DOHH2 (cell line): ENCODE measurements around the gene KATNBL1.

Experiments used
- H3F3A ChIP-seq: fragments of 200-600 bp; sonication (generic), shearing (Covaris generic); 2 replicates; pipeline ENCODE4 v1.6.0; 2016; ENCODE audit warnings: antibody characterized with exemption, mild to moderate bottlenecking; ENCODE audit not compliant: control insufficient read depth, insufficient read depth
- H3K27ac ChIP-seq: fragments of 200-600 bp; sonication (generic); 2 replicates; pipeline ENCODE4 v1.5.1; 2014; ENCODE audit warnings: low read depth, mild to moderate bottlenecking, low read length, moderate library complexity
- H3K27me3 ChIP-seq: fragments of 200-600 bp; sonication (generic); 2 replicates; pipeline ENCODE4 v1.6.1; 2014; ENCODE audit warnings: mild to moderate bottlenecking, low read length, mixed read lengths; ENCODE audit not compliant: control insufficient read depth
- H3K36me3 ChIP-seq: fragments of 200-600 bp; sonication (generic); 2 replicates; pipeline ENCODE4 v1.6.1; 2014; ENCODE audit warnings: mild to moderate bottlenecking, low read length, moderate library complexity, mixed read lengths; ENCODE audit not compliant: control insufficient read depth
- H3K4me1 ChIP-seq: fragments of 200-600 bp; sonication (generic); 2 replicates; pipeline ENCODE4 v1.6.1; 2014; ENCODE audit warnings: mild to moderate bottlenecking, low read length, mixed read lengths; ENCODE audit not compliant: control insufficient read depth
- H3K4me2 ChIP-seq: fragments of 200-600 bp; sonication (generic); 2 replicates; pipeline ENCODE4 v1.6.0; 2014; ENCODE audit warnings: mild to moderate bottlenecking, low read length, moderate library complexity
- H3K4me3 ChIP-seq: fragments of 200-600 bp; sonication (generic); 2 replicates; pipeline ENCODE4 v1.5.1; 2014; ENCODE audit warnings: mild to moderate bottlenecking, low read length, mixed read lengths
- H3K79me2 ChIP-seq: fragments of 200-600 bp; sonication (generic); 2 replicates; pipeline ENCODE4 v1.6.1; 2014; ENCODE audit warnings: mild to moderate bottlenecking, low read length, mixed read lengths; ENCODE audit not compliant: control insufficient read depth
- H3K9me2 ChIP-seq: fragments of 200-600 bp; sonication (generic); replicated peaks from 2 replicates; pipeline ENCODE4 v1.6.1; 2014; ENCODE audit warnings: mild to moderate bottlenecking, low read length, mixed read lengths; ENCODE audit not compliant: control insufficient read depth
- H3K9me3 ChIP-seq: fragments of 200-600 bp; sonication (generic); 2 replicates; pipeline ENCODE4 v1.6.1; 2014; ENCODE audit warnings: antibody characterized with exemption, low read length, mixed read lengths; ENCODE audit not compliant: control insufficient read depth, insufficient read depth
- H4K20me1 ChIP-seq: fragments of 200-600 bp; sonication (generic); 2 replicates; pipeline ENCODE4 v1.6.0; 2014; ENCODE audit warnings: low read depth, mild to moderate bottlenecking, antibody characterized with exemption, low read length, moderate library complexity; ENCODE audit not compliant: control insufficient read depth, insufficient read depth
- EZH2phosphoT487 ChIP-seq: fragments of 200-600 bp; sonication (generic); IDR thresholded peaks from 2 replicates; pipeline ENCODE4 v1.6.1; 2017; ENCODE audit warnings: borderline replicate concordance, mild to moderate bottlenecking, antibody characterized with exemption, low read length, moderate library complexity, mixed read lengths
- TF ChIP-seq, protein P1 (sequence below): fragments of 200-600 bp; sonication (generic); IDR thresholded peaks from one replicate; pipeline ENCODE4 v1.5.1; 2014; ENCODE audit warnings: antibody characterized with exemption, mild to moderate bottlenecking, low read depth, low read length; ENCODE audit not compliant: poor library complexity, severe bottlenecking

KATNBL1 gene

DNA sequence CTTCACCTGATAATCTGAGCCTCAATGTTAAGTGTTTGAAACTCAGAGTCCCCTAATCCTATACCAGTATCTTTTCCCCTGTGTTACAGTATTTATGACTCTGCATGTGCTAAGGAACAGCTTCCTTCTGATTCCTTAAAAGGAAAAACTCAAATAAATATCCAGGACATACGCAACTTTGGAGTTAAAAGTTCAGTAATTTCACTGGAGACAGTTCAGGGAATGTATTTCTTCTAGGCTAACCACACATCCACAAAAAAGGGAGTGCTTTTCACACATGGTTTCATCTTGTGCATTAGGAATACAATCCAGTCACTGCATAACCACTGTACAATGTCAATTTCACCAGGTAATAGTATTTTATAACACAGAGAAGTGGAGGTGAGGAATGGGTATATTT is 77.0 kb downstream of the KATNBL1 start:
- Histone ChIP-seq H3K27me3 (no peaks in the 10 kb centered on the region), H3K4me3 (no peak overlapping the region)

DNA sequence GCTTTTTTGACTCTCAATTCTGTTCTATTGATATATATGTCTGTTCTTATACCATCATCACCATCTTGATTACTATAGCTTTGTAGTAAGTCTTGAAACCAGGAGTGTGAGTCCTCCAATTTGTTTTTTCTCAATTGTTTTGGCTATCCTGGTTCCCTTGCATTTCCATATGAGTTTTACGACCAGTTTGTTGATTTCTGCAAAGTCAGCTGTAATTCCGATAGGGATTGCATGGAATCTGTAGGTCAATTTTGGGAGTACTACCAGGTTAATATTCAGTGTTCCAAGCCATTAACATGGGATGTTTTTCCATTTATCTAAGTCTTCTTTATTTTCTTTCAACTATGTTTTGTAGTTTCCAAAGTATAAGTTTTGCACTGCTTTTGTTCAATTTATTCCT is 81.0 kb downstream of the KATNBL1 start:
- no peak overlapping the region for H3K4me2 ChIP-seq
- H4K20me1 ChIP-seq: no peaks in the 10 kb centered on the region
- TF ChIP-seq, protein P1, sequence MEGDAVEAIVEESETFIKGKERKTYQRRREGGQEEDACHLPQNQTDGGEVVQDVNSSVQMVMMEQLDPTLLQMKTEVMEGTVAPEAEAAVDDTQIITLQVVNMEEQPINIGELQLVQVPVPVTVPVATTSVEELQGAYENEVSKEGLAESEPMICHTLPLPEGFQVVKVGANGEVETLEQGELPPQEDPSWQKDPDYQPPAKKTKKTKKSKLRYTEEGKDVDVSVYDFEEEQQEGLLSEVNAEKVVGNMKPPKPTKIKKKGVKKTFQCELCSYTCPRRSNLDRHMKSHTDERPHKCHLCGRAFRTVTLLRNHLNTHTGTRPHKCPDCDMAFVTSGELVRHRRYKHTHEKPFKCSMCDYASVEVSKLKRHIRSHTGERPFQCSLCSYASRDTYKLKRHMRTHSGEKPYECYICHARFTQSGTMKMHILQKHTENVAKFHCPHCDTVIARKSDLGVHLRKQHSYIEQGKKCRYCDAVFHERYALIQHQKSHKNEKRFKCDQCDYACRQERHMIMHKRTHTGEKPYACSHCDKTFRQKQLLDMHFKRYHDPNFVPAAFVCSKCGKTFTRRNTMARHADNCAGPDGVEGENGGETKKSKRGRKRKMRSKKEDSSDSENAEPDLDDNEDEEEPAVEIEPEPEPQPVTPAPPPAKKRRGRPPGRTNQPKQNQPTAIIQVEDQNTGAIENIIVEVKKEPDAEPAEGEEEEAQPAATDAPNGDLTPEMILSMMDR: no peak
- no peak for TF ChIP-seq EZH2phosphoT487
- no peak overlapping the region for H3K27ac ChIP-seq
- no peaks in the 10 kb centered on the region for H3K4me1 ChIP-seq
- no peaks in the 10 kb centered on the region for H3K9me2 ChIP-seq
- no peaks in the 10 kb centered on the region for H3F3A ChIP-seq
- no peaks in the 10 kb centered on the region for H3K36me3 ChIP-seq
- H3K79me2 ChIP-seq: no peaks in the 10 kb centered on the region
- H3K9me3 ChIP-seq: no peaks in the 10 kb centered on the region
- H3K4me3 ChIP-seq: no peak overlapping the region
- peaks cover 6% of the 10 kb centered on the region; the same call in 1 of the 2 replicates for H3K27me3 ChIP-seq

More for the DNA sequence above, 77.0 kb downstream of the KATNBL1 start:
- no peaks in the 10 kb centered on the region for H3K4me1 ChIP-seq
- H3K79me2 ChIP-seq: no peaks in the 10 kb centered on the region
- no peaks in the 10 kb centered on the region for H3K36me3 ChIP-seq
- H3K4me2 ChIP-seq: no peak overlapping the region
- H3K27ac ChIP-seq: no peak overlapping the region
- TF ChIP-seq, protein P1: no peak
- no peak for TF ChIP-seq EZH2phosphoT487
- H3F3A ChIP-seq: no peaks in the 10 kb centered on the region
- H3K9me3 ChIP-seq: no peaks in the 10 kb centered on the region
- no peaks in the 10 kb centered on the region for H4K20me1 ChIP-seq
- H3K9me2 ChIP-seq: no peaks in the 10 kb centered on the region

DNA sequence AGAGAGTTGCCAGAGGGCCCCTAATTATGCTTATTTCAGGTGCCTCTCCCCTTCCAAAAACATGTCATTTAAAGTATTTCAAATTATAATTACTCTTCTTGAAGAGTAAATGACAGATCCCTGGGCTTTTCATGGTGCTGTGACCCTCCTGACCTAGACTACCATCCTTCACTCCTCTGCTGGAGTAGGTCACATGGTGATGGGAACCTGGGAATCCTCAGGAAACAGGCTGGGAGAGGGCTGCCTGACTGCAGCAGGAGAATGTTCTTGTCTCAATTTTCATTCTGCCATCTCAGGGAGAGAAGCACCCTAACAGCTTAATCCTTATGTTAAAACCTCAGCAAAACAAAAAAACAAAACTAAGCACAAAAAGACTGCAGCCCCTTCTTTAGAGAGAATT is 83.4 kb downstream of the KATNBL1 start:
- H3K4me2 ChIP-seq: no peak overlapping the region
- no peaks in the 10 kb centered on the region for H3K9me3 ChIP-seq
- no peak overlapping the region for H3K4me3 ChIP-seq
- TF ChIP-seq, protein P1: no peak
- TF ChIP-seq EZH2phosphoT487: no peak
- no peaks in the 10 kb centered on the region for H3K4me1 ChIP-seq
- H3K27me3 ChIP-seq: peaks cover 6% of the 10 kb centered on the region; the same call in 1 of the 2 replicates
- H3K9me2 ChIP-seq: no peaks in the 10 kb centered on the region
- H4K20me1 ChIP-seq: no peaks in the 10 kb centered on the region
- no peaks in the 10 kb centered on the region for H3K79me2 ChIP-seq
- H3F3A ChIP-seq: no peaks in the 10 kb centered on the region
- H3K27ac ChIP-seq: no peak overlapping the region
- H3K36me3 ChIP-seq: no peaks in the 10 kb centered on the region
